NCI-H748 treated with DMSO at 0.1 percent for 48 hours (cell line): Measurements from ENCODE around the gene AP3M1.

Experiments
- DNase-seq: peaks from one replicate; lab custom pipeline; 2025; lab: John Stamatoyannopoulos, UW

The AP3M1 gene

GRCh38 chr10:74079936-74080590, 70.6 kb downstream of the AP3M1 start:
- DNase-seq: no peak

GRCh38 chr10:74079028-74079935, 71.3 kb downstream of the AP3M1 start:
- no peak for DNase-seq

- no peak for DNase-seq
Measured at GRCh38 chr10:74078037-74078436, 72.6 kb downstream of the AP3M1 start.

- DNase-seq: no peak
Measured at GRCh38 chr10:74077416-74077815, 73.2 kb downstream of the AP3M1 start.

- no peak for DNase-seq
Measured at GRCh38 chr10:74076961-74077360, 73.7 kb downstream of the AP3M1 start.

- no peak for DNase-seq
Measured at GRCh38 chr10:74075906-74076305, 74.7 kb downstream of the AP3M1 start.

GRCh38 chr10:74072503-74072902, 78.1 kb downstream of the AP3M1 start:
- DNase-seq: no peak

- no peak for DNase-seq
Measured at GRCh38 chr10:74071157-74071556, 79.5 kb downstream of the AP3M1 start.
